Camera-type eye (tissue), 1 donor: ENCODE measurements around the gene TMEM35B. TPM values are rescaled to one million over a fixed set of nuclear protein-coding genes. Genes with fewer than 3 reads are reported as not detected.

Experiments
- total RNA-seq: library from RNA; depleted of rRNA; stranded (reverse); fragments of >200 nt; gene quantifications from one replicate; pipeline ENCODE4 v1.2.3, GENCODE V29; 2014

Gene TMEM35B
- 19.6 TPM for total RNA-seq

DNA sequence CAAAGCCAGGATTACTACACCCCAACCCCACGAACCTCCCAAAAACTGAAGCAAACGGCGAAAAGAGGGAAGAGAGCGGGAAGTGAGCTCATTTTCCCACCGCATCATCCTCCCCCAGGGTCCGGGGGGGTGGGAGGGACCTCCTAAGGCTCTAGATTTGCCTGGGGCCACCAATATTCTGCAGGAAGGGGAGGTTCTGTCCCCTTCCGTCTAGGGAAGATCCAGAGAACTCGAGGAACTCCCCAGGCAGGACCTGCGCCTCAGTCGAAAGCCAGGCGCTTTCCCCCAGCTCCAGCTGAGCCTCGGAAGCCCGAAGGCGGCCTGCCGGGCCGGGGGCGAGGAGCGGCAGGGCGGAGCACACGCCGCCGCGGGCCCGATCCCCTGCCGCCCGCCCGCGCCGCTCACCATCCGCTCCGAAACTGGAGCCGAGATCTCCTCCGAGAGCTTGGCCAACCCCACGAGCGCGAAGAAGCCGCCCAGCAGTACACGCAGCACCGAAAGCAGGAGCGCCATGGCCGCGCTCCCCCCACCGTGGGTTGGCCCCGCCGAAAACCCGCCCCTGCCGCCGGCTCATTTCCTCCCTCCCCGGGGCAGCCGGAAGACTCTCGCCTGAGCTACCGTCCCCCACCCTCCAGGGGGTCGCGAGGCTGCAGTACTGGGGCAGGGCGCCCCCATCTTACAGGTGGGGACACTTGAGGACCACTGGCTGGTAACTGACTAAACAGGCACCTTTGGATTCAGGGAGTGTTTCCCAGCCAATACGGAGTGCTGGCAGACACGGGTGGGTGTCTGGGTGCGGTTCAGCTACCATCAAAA is at the start of gene TMEM35B:
Gene TMEM35B, minus strand, starts transcription at position 555 of the 816 bp plus-strand sequence. Its CDS starts 42 bp downstream, at position 513.

Other genes starting within 250 kb of the TMEM35B start
- gene GJB5, start 230.3 kb downstream of the TMEM35B start, total RNA-seq: 1.0 TPM
- 0.33 TPM for gene GJB4, start 225.6 kb downstream of the TMEM35B start, total RNA-seq
- gene GJB3, start 204.1 kb downstream of the TMEM35B start, total RNA-seq: 1.6 TPM
- gene GJA4, start 192.3 kb downstream of the TMEM35B start, total RNA-seq: 18.1 TPM
- 11.3 TPM for gene SMIM12, start 125.6 kb downstream of the TMEM35B start, total RNA-seq
- gene DLGAP3, start 55.7 kb downstream of the TMEM35B start, total RNA-seq: 2.6 TPM
- 31.0 TPM for gene ZMYM6, start 46.6 kb upstream of the TMEM35B start, total RNA-seq
- gene ZMYM1, start 94.0 kb upstream of the TMEM35B start, total RNA-seq: 40.4 TPM
- gene SFPQ, start 207.8 kb upstream of the TMEM35B start, total RNA-seq: 363 TPM